Measurements from ENCODE around the gene PTPN2. TPM values are rescaled to one million over a fixed set of nuclear protein-coding genes. Genes with fewer than 3 reads are reported as not detected.

PTPN2 gene
- total and polyA plus RNA-seq, 2 experiments from 2014 or later: 49.9 to 65.5 TPM

GRCh38 chr18:12907258-12907925, 23.4 kb upstream of the PTPN2 start:
- H3K36me3 ChIP-seq (ENCODE audit: insufficient read depth): no peaks in the 10 kb centered on the region
- H3K9me2 ChIP-seq (ENCODE audit: insufficient read depth): no peaks in the 10 kb centered on the region
- peaks cover 30% of the 10 kb centered on the region for H3K27me3 ChIP-seq (ENCODE audit: insufficient read depth)
- no peak overlapping the region for H3K4me3 ChIP-seq
- no peak overlapping the region for H3K4me3 Mint-ChIP-seq
- H2AFZ ChIP-seq: no peak overlapping the region
- DNase-seq (ENCODE audit: low spot score) (no peak), ATAC-seq (no peak)
- no peaks in the 10 kb centered on the region for H4K20me1 ChIP-seq (replicated peaks; ENCODE audit: insufficient read depth)
- no peak overlapping the region for H3K4me2 ChIP-seq
- no peaks in the 10 kb centered on the region for H3K4me1 Mint-ChIP-seq
- H3K27me3 Mint-ChIP-seq (ENCODE audit: insufficient read depth, low read depth, poor library complexity): peaks cover 1% of the 10 kb centered on the region
- H3K4me1 ChIP-seq (ENCODE audit: insufficient read depth): no peaks in the 10 kb centered on the region; the same call in 1 of the 2 replicates
- H3K27ac Mint-ChIP-seq: no peak overlapping the region
- H3K79me2 ChIP-seq (replicated peaks; ENCODE audit: insufficient read depth): no peaks in the 10 kb centered on the region
- TF ChIP-seq ZNF462 (CRISPR knock-in tag; IDR thresholded peaks at IDR 0.05) (no peak), ZNF331 (CRISPR knock-in tag; IDR thresholded peaks at IDR 0.05; ENCODE audit: low read depth) (no peak), NANOG (IDR thresholded peaks at IDR 0.05; ENCODE audit: borderline replicate concordance) (no peak), ZNF114 (CRISPR knock-in tag; IDR thresholded peaks at IDR 0.05) (no peak), JUNB (IDR thresholded peaks at IDR 0.05; ENCODE audit: unreplicated experiment) (no peak), ETS1 (IDR thresholded peaks at IDR 0.05) (no peak), CREB1 (CRISPR knock-in tag; IDR thresholded peaks at IDR 0.05; ENCODE audit: low read depth) (no peak), REST (IDR thresholded peaks at IDR 0.05; ENCODE audit: unreplicated experiment) (no peak), CTCF (conservative IDR thresholded peaks at IDR 0.05; ENCODE audit: low read depth in 2 of 2) (no peak), EZH2 (IDR thresholded peaks at IDR 0.05; ENCODE audit: low read depth, unreplicated experiment) (no peak), POLR2AphosphoS5 (IDR thresholded peaks at IDR 0.05; ENCODE audit: low read depth) (no peak)
- H3K27ac ChIP-seq (ENCODE audit: low read depth): no peak overlapping the region
- H3K9me3 Mint-ChIP-seq: no peaks in the 10 kb centered on the region
- no peaks in the 10 kb centered on the region for H3K36me3 Mint-ChIP-seq (ENCODE audit: low read depth)
- 0 out of 2 replicates have a peak, but pooled peaks cover 3% of the 10 kb centered on the region for H3F3A ChIP-seq (replicated peaks; ENCODE audit: low read depth)

All from GM23338 (cell line).